ENCODE data around the gene PIP5K1A.

DNA sequence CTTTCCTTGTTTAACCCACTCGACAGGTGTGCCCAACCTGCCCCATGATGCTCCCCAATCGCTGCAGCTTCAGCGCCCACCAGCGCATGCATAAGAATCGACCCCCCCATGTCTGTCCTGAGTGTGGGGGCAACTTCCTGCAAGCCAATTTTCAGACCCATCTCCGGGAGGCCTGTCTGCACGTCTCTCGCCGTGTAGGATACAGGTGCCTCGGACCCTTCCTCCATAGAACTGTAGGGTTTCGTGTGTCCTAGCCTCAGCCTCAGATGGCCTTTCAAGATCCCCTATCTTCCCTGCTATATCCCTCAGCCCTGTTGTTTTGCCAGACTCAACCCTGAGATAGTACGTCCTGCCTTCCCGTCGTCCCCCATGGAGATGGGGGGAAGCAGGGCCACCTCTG lies 90.2 kb downstream of the PIP5K1A start:
- TF ChIP-seq, protein P1, sequence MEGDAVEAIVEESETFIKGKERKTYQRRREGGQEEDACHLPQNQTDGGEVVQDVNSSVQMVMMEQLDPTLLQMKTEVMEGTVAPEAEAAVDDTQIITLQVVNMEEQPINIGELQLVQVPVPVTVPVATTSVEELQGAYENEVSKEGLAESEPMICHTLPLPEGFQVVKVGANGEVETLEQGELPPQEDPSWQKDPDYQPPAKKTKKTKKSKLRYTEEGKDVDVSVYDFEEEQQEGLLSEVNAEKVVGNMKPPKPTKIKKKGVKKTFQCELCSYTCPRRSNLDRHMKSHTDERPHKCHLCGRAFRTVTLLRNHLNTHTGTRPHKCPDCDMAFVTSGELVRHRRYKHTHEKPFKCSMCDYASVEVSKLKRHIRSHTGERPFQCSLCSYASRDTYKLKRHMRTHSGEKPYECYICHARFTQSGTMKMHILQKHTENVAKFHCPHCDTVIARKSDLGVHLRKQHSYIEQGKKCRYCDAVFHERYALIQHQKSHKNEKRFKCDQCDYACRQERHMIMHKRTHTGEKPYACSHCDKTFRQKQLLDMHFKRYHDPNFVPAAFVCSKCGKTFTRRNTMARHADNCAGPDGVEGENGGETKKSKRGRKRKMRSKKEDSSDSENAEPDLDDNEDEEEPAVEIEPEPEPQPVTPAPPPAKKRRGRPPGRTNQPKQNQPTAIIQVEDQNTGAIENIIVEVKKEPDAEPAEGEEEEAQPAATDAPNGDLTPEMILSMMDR (IDR thresholded peaks at IDR 0.05): no peak
- no peak for TF ChIP-seq POLR2A (IDR thresholded peaks at IDR 0.05)
